Dendritic cell treated with granulocyte-macrophage colony-stimulating factor and Interleukin-4, amounts not matched to agents 40 ng/mL and 50 ng/mL, for 4 days (primary cell): ENCODE data around the gene CDC42BPB.
A peak's percentile ranks its signal among the peaks of the same experiment; 100 is the strongest.

Experiments
- H3K27ac Mint-ChIP-seq: one replicate; pipeline ENCODE4 v1.8.0; 2022; ENCODE audit warnings: mild to moderate bottlenecking, mixed read lengths
- H3K27me3 Mint-ChIP-seq: one replicate; pipeline ENCODE4 v1.8.0; 2022; ENCODE audit warnings: mild to moderate bottlenecking, mixed read lengths
- H3K36me3 Mint-ChIP-seq: one replicate; pipeline ENCODE4 v1.8.0; 2022; ENCODE audit warnings: low read depth, mixed read lengths
- H3K4me1 Mint-ChIP-seq: one replicate; pipeline ENCODE4 v1.8.0; 2022; ENCODE audit warnings: low read depth, mixed read lengths
- H3K4me3 Mint-ChIP-seq: one replicate; pipeline ENCODE4 v1.8.0; 2022; ENCODE audit warnings: mild to moderate bottlenecking, moderate library complexity, mixed read lengths
- H3K9me3 Mint-ChIP-seq: one replicate; pipeline ENCODE4 v1.8.0; 2022; ENCODE audit warnings: mixed read lengths
- intact Hi-C: fragments of 100-400 bp; cut with micrococcal nuclease; formaldehyde crosslinking; loops from one replicate; pipeline ENCODE4 v1.15.0; 2022

CDC42BPB gene

DNA sequence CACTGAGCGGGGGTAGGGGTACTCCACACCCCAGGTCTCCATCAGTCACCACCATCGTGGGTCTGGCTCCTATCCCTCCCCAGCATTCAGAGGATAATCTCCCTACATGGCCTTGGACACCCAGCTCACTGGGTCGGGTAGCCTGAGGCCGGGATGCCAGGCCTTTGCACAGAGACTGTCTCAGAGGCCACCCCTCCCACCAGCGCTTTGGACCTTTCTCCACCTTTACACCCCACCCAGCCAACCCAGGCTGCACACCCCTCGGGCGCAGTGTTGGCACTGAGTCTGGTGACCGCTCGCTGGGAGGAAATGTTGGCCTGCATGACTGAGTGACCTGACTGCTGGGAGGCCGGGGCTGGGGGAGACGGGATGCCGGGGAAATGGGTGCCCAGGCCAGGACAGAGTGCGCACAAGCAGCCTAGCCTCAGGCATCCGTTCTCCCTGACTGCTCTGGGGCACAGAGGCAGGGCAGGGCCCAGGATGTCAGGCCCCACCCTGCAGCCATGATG, 16.1 kb upstream of the CDC42BPB start:
- intact Hi-C loops = no loop called here
- no peaks in the 10 kb centered on the region for H3K36me3 Mint-ChIP-seq
- peak overlapping the region; percentile 79 for H3K27ac Mint-ChIP-seq
- H3K4me1 Mint-ChIP-seq = peaks cover 63% of the 10 kb centered on the region
- no peaks in the 10 kb centered on the region for H3K9me3 Mint-ChIP-seq
- peaks cover 34% of the 10 kb centered on the region for H3K27me3 Mint-ChIP-seq
- no peak overlapping the region for H3K4me3 Mint-ChIP-seq

DNA sequence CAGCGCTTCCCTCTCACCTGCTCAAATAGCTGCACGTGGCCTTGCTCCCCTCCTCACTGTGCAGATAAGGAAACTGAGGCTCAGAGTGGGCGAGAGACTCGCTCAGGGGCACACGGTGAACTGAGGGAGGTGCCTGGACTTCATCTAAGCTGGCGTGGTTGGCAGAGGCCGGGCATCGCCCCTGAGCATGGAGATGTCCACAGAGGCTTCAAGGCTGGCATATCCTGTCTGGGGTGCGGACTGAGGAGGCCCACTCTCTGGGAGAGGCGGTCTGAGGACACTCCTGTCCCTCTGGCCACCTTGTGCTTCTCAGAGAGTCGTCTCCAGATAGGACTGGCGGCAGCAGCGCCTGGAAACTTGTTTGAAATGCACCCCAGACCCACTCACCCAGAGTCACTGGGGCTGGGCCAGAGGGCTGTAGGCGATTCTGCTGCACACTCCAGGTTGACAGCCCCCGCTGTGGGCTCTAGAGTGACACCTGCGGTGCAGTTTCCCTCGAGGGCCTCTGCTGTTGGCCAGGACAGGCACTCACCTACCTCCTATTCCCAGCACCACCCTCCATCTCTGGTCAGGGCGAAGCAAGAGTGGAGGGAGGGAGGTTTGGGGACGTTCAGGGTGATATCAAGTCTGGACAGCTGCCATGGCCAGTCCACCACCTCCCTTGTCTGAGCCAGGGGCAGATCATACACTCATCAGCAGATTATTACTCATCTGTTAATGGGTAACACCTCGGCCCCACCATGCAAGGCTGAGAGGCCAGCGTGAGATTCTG, 15.4 kb upstream of the CDC42BPB start:
- Mint-ChIP-seq H3K27me3 (peaks cover 32% of the 10 kb centered on the region), H3K27ac (peak overlapping the region; percentile 79), H3K4me1 (peaks cover 69% of the 10 kb centered on the region), H3K36me3 (no peaks in the 10 kb centered on the region), H3K9me3 (no peaks in the 10 kb centered on the region), H3K4me3 (no peak overlapping the region)
- intact Hi-C loops = no loop called here

DNA sequence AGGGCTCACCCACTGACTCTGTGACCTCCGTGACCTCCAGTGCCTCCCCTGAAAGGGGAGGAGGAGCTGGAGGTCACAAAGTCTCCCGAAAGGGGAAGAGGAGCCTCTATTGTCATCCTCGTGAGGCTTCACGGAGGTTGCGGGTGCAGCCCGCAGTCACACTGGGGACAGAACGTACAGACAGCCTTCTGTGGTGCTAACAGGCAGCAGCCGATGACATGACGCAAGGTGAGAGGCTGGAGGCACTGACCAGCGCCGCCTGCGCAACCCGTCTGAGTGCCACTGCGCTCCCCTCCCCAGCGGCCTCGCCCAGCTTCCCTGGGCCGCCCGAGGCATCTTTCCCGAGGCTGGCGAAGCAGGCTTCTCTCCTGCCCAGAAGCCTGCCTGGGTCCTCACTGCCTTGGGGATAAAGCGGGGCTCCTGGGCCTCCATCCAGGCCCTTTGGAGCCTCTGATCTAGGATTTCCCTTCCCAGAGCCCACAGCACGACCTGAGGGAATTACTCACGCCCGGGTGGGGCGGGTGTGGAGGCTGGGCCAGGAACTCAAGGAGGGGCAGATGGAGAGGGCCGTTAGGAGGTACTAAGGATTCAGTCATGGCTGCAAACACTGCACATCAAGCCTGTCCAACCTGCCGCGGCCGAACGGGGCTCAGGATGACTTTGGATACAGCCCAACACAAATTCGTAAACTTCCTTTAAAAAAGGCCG, 14.3 kb upstream of the CDC42BPB start:
- Mint-ChIP-seq H3K27ac (peak overlapping the region; percentile 79), H3K27me3 (peaks cover 31% of the 10 kb centered on the region), H3K4me1 (peaks cover 76% of the 10 kb centered on the region), H3K36me3 (no peaks in the 10 kb centered on the region), H3K4me3 (no peak overlapping the region), H3K9me3 (no peaks in the 10 kb centered on the region)
- intact Hi-C loops = no loop called here

DNA sequence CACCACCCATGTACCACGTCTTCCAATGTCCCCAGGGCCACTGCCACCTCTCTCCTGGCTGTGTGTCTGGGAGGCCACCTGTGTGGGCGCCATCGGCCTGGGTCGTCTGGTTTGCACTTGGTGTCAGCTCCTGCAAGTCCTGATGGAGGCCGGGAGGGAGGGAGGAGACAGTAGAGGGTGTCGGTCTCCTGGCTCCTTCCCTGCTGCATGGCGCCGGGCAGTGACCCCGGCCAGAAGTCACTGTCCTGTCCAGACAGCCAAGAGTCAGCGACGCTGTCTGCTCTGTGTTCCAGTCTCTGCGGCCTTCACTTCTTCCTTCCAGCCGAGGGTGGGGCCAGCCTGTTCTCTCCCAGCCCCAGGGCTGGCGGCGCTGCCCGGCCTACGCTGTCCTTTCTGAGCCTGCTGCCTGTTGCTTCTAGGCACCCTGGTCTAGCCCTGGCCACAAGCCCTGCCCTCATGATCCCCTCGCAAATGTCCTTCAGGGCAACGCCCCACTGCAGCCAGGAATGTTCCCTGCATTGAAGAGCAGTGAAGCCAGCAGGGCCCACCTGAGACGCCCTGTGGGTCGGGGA, 13.7 kb upstream of the CDC42BPB start:
- H3K27me3 Mint-ChIP-seq = peaks cover 31% of the 10 kb centered on the region

GRCh38 chr14:103070263-103070885, 13.0 kb upstream of the CDC42BPB start:
- intact Hi-C loops = no loop called here
- Mint-ChIP-seq H3K4me3 (no peak overlapping the region), H3K27me3 (peaks cover 37% of the 10 kb centered on the region), H3K4me1 (peaks cover 75% of the 10 kb centered on the region), H3K9me3 (no peaks in the 10 kb centered on the region), H3K27ac (peak overlapping the region; percentile 79), H3K36me3 (no peaks in the 10 kb centered on the region)

More for the DNA sequence above, 13.7 kb upstream of the CDC42BPB start:
- intact Hi-C loops = no loop called here
- Mint-ChIP-seq H3K9me3 (no peaks in the 10 kb centered on the region), H3K36me3 (no peaks in the 10 kb centered on the region), H3K4me1 (peaks cover 76% of the 10 kb centered on the region), H3K27ac (peak overlapping the region; percentile 79), H3K4me3 (no peak overlapping the region)

DNA sequence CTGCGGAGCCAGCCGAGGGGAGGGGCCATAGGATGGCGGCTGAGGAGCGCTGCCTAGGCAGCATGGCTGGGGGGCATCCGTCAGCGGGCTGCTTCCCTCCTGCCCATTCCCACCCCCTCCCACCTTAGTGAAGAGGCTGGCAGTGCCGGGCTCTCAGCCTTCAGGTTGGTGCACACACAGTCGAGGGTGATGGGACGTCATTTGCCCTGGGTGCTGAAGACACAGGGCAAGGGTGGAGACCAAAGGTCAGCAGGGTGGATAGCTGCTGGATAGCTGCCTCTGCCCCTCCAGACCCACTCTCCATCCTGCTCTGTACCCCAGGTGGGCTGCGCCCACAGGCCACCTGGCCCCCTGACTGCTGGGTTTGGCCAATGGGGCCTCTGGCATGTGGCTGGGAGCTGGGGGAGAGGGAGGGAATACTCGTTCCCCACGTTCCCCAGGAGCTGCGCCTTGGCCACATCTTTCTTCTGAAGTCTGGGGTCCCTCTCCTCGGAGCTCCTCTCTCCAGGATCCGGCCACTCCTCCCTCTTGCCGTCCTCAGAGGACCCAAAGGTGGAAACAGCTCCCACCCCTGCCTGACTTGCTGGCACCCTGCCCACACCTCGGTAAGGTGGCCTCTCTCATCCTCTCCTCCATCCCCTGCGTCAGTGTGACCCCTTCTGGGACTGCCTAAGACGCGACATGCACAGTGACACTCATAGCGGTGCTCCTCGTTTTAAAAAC, 11.2 kb upstream of the CDC42BPB start:
- Mint-ChIP-seq H3K36me3 (no peaks in the 10 kb centered on the region), H3K9me3 (no peaks in the 10 kb centered on the region), H3K27me3 (peaks cover 42% of the 10 kb centered on the region), H3K27ac (peak overlapping the region; percentile 91), H3K4me1 (peaks cover 61% of the 10 kb centered on the region), H3K4me3 (peak overlapping the region; percentile 11)
- intact Hi-C loops = no loop called here

GRCh38 chr14:103067231-103067954, 10.0 kb upstream of the CDC42BPB start:
- Mint-ChIP-seq H3K27ac (peak overlapping the region; percentile 91), H3K36me3 (no peaks in the 10 kb centered on the region), H3K4me3 (peak overlapping the region; percentile 21), H3K27me3 (peaks cover 36% of the 10 kb centered on the region), H3K4me1 (peaks cover 51% of the 10 kb centered on the region), H3K9me3 (no peaks in the 10 kb centered on the region)
- intact Hi-C loops = no loop called here

- intact Hi-C loops = no loop called here
- no peaks in the 10 kb centered on the region for H3K9me3 Mint-ChIP-seq
- H3K27ac Mint-ChIP-seq = no peak overlapping the region
- peaks cover 43% of the 10 kb centered on the region for H3K27me3 Mint-ChIP-seq
- H3K36me3 Mint-ChIP-seq = no peaks in the 10 kb centered on the region
- peaks cover 44% of the 10 kb centered on the region for H3K4me1 Mint-ChIP-seq
- no peak overlapping the region for H3K4me3 Mint-ChIP-seq
Observed at GRCh38 chr14:103066399-103066798, 9.1 kb upstream of the CDC42BPB start.

DNA sequence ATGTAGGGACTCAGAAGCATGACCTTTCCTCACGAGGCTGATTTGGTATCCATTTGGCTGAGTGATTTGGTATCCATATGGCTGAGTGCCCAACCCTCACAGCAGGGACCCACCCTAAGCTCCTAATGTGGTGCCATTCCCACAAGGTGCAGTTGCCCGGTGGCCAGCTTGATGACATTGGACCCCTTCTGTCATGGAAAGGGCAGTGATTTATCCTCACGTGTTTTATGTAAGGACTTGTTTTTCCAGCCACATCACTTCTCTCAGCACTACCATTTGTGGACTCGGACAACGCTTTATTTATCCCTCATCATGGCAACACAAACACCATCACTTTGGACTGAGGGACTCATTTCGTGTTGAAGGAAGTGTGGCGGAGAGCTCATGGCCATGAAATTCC, 8.5 kb upstream of the CDC42BPB start:
- no peak overlapping the region for H3K4me3 Mint-ChIP-seq
- H3K36me3 Mint-ChIP-seq = no peaks in the 10 kb centered on the region
- H3K9me3 Mint-ChIP-seq = no peaks in the 10 kb centered on the region
- no peak overlapping the region for H3K27ac Mint-ChIP-seq
- H3K4me1 Mint-ChIP-seq = peaks cover 38% of the 10 kb centered on the region
- peaks cover 42% of the 10 kb centered on the region for H3K27me3 Mint-ChIP-seq
- intact Hi-C loops = no loop called here

- Mint-ChIP-seq H3K4me1 (peaks cover 33% of the 10 kb centered on the region), H3K9me3 (no peaks in the 10 kb centered on the region), H3K4me3 (no peak overlapping the region), H3K36me3 (no peaks in the 10 kb centered on the region), H3K27me3 (peaks cover 50% of the 10 kb centered on the region), H3K27ac (no peak overlapping the region)
- intact Hi-C loops = no loop called here
Observed at GRCh38 chr14:103064978-103065377, 7.6 kb upstream of the CDC42BPB start.

DNA sequence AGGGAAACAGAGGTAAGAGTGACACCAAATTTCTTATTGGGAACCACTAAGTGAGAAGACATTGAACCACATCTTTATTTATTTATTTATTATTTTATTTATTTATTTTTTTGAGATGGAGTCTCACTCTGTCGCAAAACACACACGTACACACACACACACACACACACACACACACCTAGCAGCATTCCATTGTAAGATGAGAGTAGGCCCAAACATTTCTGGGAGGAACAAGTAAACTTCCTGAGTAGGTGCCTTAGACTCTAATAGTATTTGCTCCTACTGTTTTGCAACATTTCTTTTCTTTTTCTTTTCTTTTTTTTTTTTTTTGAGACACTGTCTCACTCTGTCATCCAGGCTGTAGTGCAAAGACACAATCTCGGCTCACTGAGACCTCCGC, 7.1 kb upstream of the CDC42BPB start:
- Mint-ChIP-seq H3K36me3 (no peaks in the 10 kb centered on the region), H3K27me3 (peaks cover 53% of the 10 kb centered on the region), H3K4me3 (no peak overlapping the region), H3K9me3 (no peaks in the 10 kb centered on the region), H3K27ac (no peak overlapping the region), H3K4me1 (peaks cover 34% of the 10 kb centered on the region)
- intact Hi-C loops = no loop called here

DNA sequence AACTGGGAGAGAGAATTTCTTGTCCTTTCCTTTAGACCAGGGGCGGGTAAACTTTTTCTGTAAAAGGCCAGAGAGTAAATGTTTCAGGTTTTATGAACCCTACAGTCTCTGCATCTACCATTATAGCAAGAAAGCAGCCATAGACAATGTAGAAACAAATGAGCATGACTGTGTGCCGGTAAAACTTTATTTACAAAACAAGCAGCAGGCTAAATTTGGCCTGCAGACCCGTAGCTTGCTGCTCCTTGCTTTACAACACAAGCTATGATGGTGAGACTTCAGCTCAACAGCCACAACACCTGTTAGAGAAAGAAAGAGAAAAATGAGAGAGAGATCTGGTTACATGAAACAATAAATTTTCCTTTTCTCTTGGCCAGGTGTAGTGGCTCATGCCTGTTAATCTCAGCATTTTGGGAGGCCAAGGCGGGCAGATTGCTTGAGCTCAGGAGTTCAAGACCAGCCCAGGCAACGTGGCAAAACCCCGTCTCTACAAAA, 4.2 kb upstream of the CDC42BPB start:
- Mint-ChIP-seq H3K27me3 (peaks cover 63% of the 10 kb centered on the region), H3K4me3 (no peak overlapping the region), H3K4me1 (peaks cover 27% of the 10 kb centered on the region), H3K27ac (no peak overlapping the region), H3K36me3 (peaks cover 4% of the 10 kb centered on the region), H3K9me3 (no peaks in the 10 kb centered on the region)
- intact Hi-C loops = no loop called here

- intact Hi-C loops = no loop called here
- peaks cover 51% of the 10 kb centered on the region for H3K27me3 Mint-ChIP-seq
- H3K4me1 Mint-ChIP-seq = peaks cover 47% of the 10 kb centered on the region
- H3K36me3 Mint-ChIP-seq = peaks cover 13% of the 10 kb centered on the region
- no peaks in the 10 kb centered on the region for H3K9me3 Mint-ChIP-seq
- H3K4me3 Mint-ChIP-seq = no peak overlapping the region
- H3K27ac Mint-ChIP-seq = no peak overlapping the region
Observed at GRCh38 chr14:103059556-103059955, 2.2 kb upstream of the CDC42BPB start.
